Putamen (tissue), 1 donor: Measurements from ENCODE around the gene CYB5R3.

Source experiments
- DNase-seq: peaks from one replicate; pipeline ENCODE4 v3.0.0-alpha.2; 2016; ENCODE audit warnings: low spot score

Gene CYB5R3

DNA sequence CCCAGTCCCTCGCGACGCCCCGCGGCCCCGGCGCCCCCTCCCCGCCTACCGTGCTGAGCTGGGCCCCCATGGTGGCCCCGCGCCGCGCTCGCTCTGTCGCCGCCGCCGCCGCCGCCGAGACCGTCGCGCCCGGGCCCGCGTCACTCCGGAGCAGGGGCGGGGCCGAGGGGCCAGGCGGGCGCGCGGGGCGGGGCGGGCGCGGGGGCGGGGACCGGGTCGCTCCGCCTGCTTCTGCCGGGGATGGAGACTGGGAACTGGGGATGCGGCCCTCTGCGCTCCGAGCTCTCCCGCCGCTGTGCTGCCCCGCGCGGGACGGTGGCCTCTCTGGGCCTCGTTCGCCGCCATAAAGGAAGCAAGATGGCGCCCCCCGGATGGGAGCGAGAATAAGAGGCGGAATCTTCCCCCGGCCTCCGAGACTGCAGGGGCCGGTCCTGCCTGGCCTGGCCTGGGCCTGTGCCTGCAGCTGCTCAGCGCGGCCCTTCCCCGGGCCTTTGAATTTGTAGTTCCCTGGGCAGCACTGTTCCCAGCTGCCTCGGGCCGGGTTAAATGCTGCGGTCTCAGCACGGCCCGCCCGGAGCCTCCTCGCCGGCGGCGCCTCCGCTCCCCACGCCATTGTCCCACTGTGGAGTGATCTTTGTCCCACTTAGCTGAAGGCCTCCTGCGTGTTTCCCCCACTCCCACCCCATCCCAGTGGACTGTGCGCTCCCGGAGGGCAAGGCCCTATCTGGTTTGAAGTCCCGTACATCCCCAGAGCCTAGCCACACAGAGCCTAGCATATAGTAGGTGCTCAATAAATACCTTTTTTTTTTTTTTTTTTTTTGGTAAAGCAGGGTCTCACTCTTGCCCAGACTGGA, at the start of gene CYB5R3:
Gene CYB5R3, minus strand, starts transcription at position 147 of the 854 bp plus-strand sequence. Its CDS starts 77 bp downstream, at position 70.
- DNase-seq, result peak; percentile 77

- no peak for DNase-seq
Observed at GRCh38 chr22:42697542-42698013, 48.4 kb upstream of the CYB5R3 start.

- no peak for DNase-seq
Observed at GRCh38 chr22:42696331-42696967, 47.3 kb upstream of the CYB5R3 start.

DNA sequence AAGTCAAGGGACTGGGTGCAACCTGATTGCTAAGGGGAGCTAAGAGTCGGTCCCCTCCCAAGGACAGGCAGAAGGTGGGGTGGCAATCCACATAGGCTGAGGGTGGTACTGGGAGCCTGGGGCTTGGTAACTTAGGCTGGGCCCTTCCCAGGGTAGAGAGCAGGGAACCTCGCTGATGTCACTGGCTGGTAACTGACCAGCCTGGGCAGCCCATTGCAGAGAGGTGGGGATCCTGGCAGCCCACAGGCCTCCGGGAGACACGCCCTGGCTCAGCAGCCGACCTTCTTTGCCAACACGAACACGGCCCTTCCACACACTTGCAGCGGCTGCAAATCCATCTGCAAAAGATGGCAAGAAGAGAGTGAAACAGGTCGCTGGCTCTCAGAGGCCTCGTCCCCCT, 46.1 kb upstream of the CYB5R3 start:
- DNase-seq, result no peak

GRCh38 chr22:42693763-42694683, 44.8 kb upstream of the CYB5R3 start:
- DNase-seq, result no peak

GRCh38 chr22:42693055-42693762, 44.0 kb upstream of the CYB5R3 start:
- DNase-seq, result no peak

DNA sequence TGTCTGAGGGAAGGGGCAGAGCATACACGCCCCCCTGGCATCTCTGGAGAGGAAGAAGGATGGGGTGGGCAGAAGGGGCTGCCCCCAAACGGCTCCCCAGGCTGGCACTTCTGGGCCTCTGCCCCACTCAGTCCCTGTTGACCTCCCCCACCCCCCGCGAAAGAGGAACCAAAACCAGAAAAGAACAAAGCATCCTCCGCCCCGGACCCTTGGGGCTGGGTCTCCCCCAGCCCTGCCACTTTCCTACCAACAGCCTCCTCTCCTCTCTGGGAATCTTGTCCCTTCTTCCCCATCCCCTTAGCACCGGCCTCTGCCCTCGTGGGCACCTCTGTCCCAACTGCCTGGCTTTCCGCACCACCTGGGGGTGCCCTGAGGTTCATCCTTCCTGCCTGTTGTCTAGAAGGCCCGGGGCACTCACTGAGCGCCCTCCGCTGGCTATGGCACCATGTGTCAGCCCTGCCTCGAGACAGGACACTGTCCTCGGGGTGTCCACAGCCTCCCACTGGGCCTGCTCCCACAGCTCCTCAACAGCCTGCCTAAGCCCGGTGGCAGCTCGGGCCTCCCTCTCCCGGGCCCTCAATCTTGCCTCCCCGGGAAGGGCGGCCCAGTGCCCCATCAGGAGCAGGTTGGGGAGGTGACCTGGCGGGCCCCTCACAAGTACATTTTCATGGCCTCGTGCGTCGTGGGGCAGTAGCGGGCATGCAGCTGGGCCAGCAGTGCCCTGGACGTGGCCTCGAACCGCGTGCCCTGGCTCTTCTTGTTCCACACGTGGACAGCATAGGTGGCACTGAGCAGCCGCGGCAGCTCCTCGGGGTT, 43.3 kb upstream of the CYB5R3 start:
- DNase-seq, result no peak

GRCh38 chr22:42691440-42691839, 42.2 kb upstream of the CYB5R3 start:
- DNase-seq, result no peak

- peak; percentile 22 for DNase-seq
Observed at GRCh38 chr22:42688241-42689211, 39.3 kb upstream of the CYB5R3 start.

GRCh38 chr22:42686756-42687491, 37.7 kb upstream of the CYB5R3 start:
- no peak for DNase-seq

DNA sequence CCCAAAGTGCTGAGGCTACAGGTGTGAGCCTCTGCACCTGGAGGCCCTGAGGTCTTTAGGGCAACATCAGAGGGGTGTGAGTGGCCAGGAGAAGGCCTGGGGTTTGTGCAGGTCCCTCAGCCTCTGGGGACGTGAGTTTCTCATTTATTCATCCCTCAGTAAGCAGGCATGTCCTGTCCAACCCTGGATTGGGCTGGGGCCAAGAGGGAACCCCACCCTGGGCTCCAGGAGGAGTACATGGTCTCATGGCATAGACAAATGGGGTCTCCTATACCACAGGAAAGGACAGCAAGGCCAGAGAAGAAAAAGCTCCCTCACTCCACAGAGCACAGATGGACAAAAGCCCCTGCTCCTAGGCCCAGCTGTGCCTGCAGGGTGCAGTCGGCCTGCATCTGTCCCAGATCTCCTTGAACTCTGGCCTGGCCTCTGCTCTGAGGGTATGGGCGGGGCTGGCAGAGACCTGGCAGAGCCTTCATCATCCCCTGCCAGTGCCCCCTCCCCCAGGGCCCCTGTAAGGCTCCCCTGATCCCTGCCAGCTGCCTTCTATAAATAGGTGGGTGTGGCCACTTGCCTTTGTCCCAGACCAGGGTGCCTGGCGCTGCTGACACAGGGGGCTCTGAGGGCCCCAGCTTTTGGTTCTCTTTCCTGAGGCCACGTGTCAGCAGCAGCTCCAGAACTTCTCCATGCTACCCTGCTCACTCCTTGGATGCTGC, 36.9 kb upstream of the CYB5R3 start:
- no peak for DNase-seq

- DNase-seq, result no peak
Observed at GRCh38 chr22:42684462-42685195, 35.4 kb upstream of the CYB5R3 start.

GRCh38 chr22:42683578-42684283, 34.5 kb upstream of the CYB5R3 start:
- DNase-seq, result peak; percentile 16

GRCh38 chr22:42682113-42682851, 33.1 kb upstream of the CYB5R3 start:
- DNase-seq, result no peak

GRCh38 chr22:42680648-42681047, 31.5 kb upstream of the CYB5R3 start:
- DNase-seq, result no peak

DNA sequence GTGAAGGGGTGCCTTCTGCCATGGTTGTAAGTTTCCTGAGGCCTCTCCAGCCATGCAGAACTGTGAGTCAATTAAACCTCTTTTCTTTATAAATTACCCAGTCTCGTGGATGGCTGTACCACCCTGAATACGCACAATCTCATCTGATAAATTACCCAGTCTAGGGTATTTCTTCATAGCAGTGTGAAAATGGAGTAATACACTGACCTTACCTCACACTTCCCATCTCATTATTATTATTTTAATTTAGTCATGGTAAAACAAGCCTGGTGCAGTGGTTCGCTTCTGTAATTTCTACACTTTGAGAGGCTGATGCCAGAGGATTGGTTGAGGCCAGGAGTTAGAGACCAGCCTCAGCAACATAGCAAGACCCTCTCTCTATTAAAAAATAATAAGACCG, 30.5 kb upstream of the CYB5R3 start:
- no peak for DNase-seq
